ENCODE measurements around the gene MRPL46.

The MRPL46 gene

DNA sequence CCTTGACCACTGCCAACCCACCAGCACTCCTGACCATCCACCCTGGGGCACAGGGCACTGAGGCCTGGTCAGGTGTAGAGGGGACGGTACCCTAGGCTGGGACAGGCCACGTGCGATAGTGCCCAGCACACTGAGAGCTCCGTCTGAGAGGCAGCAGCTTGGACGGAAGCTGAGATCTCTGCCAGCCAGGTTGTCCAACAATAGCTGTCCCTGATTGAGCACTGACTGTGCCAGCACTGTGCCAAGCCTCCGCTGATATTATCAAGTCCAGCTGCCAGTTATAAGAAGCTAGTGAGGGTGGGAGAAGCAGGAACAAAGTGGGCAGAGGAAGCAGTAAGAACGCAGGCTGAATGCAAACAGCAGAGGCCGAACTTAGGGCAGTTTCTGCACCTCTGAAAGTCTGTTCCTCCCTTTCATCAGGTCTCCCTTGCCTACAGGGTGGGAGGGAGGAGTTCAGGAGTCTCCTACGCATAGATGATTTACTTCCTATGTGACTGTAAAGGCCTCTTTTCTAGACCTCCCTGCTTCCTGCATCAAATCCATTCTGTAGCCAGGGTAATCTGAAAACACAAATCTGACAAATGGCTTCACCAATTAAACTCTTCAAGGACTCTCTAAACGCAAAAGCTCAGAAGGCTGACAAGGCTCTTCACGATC lies 30.0 kb upstream of the MRPL46 start:
- TF ChIP-seq, protein P1, sequence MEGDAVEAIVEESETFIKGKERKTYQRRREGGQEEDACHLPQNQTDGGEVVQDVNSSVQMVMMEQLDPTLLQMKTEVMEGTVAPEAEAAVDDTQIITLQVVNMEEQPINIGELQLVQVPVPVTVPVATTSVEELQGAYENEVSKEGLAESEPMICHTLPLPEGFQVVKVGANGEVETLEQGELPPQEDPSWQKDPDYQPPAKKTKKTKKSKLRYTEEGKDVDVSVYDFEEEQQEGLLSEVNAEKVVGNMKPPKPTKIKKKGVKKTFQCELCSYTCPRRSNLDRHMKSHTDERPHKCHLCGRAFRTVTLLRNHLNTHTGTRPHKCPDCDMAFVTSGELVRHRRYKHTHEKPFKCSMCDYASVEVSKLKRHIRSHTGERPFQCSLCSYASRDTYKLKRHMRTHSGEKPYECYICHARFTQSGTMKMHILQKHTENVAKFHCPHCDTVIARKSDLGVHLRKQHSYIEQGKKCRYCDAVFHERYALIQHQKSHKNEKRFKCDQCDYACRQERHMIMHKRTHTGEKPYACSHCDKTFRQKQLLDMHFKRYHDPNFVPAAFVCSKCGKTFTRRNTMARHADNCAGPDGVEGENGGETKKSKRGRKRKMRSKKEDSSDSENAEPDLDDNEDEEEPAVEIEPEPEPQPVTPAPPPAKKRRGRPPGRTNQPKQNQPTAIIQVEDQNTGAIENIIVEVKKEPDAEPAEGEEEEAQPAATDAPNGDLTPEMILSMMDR (IDR thresholded peaks at IDR 0.05; ENCODE audit: low read depth, low read length): no peak
- no peak for DNase-seq
- H3K36me3 ChIP-seq: no peaks in the 10 kb centered on the region
- no peaks in the 10 kb centered on the region for H3K27me3 ChIP-seq
- no peaks in the 10 kb centered on the region for H3K9me3 ChIP-seq
- no peaks in the 10 kb centered on the region for H3K4me1 ChIP-seq
- H3K4me3 ChIP-seq (ENCODE audit: low read depth, low read length): no peak overlapping the region

DNA sequence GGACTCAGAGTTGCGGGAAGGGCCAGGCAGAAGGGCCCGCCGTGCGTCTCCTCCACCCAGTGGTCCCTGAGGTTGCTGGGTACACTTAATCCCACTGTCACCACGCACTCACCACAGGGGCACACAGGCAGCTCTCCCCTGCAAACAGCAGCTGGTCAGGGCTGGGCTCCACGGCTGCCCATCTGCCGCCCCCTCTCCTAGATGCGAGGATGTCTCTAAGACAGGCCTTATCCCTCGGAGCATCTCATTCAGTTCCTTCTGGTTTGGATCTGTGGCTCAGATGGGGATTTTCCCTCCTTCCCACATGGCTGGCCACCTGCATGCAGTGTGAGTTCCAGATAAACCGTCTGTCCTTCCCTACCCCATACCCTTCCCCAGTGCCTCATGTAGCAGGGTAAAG lies 26.7 kb upstream of the MRPL46 start:
- Histone ChIP-seq H3K9me3 (no peaks in the 10 kb centered on the region), H3K4me3 (ENCODE audit: low read depth, low read length) (no peak overlapping the region), H3K4me1 (no peaks in the 10 kb centered on the region), H3K36me3 (no peaks in the 10 kb centered on the region), H3K27me3 (no peaks in the 10 kb centered on the region)
- TF ChIP-seq, protein P1 (IDR thresholded peaks at IDR 0.05; ENCODE audit: low read depth, low read length): no peak
- DNase-seq: no peak

DNA sequence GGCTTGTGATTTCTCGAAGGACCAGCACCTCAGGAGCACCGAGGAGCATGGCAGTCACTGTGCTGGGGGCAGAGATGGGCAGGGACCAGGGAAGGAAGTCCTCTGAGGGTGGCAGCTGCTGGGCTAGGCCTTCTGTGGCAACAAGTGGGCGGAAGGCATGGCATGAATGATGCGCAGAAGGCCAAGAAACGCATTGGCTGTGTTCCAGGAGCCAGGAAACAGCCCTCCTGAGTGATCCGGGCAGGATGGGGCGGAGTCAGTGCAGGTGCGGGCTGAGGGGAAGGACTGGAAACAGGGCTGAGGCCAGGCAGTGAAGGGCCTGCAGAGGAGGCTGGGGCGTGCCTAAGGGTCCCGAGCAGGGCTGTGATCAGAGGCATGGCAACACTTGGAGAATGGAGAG lies 24.0 kb upstream of the MRPL46 start:
- no peaks in the 10 kb centered on the region for H3K36me3 ChIP-seq
- no peaks in the 10 kb centered on the region for H3K4me1 ChIP-seq
- DNase-seq: peak; percentile 29
- H3K4me3 ChIP-seq (ENCODE audit: low read depth, low read length): no peak overlapping the region
- TF ChIP-seq, protein P1 (IDR thresholded peaks at IDR 0.05; ENCODE audit: low read depth, low read length): no peak
- no peaks in the 10 kb centered on the region for H3K27me3 ChIP-seq
- H3K9me3 ChIP-seq: no peaks in the 10 kb centered on the region

DNA sequence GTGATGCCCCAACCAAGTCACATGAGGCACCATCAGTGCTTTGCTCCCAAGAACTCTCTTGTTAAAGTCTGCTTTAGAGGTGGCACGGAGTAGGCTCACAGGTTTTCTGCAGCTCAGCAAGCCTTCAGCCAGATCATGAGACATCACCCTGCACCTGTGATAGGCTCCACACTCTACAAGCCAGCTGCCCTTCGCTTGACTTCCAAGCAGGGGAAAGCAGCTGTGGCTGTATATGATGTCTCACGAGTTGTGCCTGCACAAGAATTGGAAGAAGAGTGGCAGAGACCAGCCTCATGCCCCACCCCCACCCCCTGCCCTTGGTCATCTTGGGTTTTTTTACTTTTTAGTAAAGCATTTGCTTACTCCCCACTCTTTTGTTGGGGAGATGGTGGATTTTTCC lies 22.8 kb upstream of the MRPL46 start:
- TF ChIP-seq, protein P1 (IDR thresholded peaks at IDR 0.05; ENCODE audit: low read depth, low read length): no peak

DNA sequence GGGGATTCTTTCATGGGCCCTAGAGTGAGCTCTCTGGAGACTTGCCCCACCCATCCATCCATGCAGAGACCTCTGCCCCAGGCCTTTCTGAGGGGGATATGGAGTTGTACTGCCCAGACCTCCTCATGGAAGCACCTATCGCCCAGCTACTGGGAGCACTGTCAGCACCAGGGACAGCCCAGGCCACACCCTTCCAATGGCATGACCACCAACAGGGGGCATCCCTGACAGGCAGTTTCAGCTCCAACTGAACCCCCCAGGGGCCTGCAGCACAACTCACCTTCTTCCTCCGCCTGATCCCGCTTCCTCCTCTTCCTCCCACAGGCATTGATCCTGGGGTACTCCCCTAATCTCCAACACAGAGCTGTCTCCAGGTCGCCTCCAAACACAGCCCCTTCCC lies 22.1 kb upstream of the MRPL46 start:
- no peaks in the 10 kb centered on the region for H3K27me3 ChIP-seq
- DNase-seq: no peak
- H3K4me3 ChIP-seq (ENCODE audit: low read depth, low read length): no peak overlapping the region
- TF ChIP-seq, protein P1 (IDR thresholded peaks at IDR 0.05; ENCODE audit: low read depth, low read length): peak; percentile 25; the same call in 1 of the 2 replicates
- H3K36me3 ChIP-seq: no peaks in the 10 kb centered on the region
- no peaks in the 10 kb centered on the region for H3K9me3 ChIP-seq
- H3K4me1 ChIP-seq: no peaks in the 10 kb centered on the region; the same call in 1 of the 2 replicates

More for the DNA sequence above, 22.8 kb upstream of the MRPL46 start:
- H3K4me3 ChIP-seq (ENCODE audit: low read depth, low read length): no peak overlapping the region
- H3K4me1 ChIP-seq: no peaks in the 10 kb centered on the region
- no peaks in the 10 kb centered on the region for H3K36me3 ChIP-seq
- no peak for DNase-seq
- H3K27me3 ChIP-seq: no peaks in the 10 kb centered on the region
- no peaks in the 10 kb centered on the region for H3K9me3 ChIP-seq

DNA sequence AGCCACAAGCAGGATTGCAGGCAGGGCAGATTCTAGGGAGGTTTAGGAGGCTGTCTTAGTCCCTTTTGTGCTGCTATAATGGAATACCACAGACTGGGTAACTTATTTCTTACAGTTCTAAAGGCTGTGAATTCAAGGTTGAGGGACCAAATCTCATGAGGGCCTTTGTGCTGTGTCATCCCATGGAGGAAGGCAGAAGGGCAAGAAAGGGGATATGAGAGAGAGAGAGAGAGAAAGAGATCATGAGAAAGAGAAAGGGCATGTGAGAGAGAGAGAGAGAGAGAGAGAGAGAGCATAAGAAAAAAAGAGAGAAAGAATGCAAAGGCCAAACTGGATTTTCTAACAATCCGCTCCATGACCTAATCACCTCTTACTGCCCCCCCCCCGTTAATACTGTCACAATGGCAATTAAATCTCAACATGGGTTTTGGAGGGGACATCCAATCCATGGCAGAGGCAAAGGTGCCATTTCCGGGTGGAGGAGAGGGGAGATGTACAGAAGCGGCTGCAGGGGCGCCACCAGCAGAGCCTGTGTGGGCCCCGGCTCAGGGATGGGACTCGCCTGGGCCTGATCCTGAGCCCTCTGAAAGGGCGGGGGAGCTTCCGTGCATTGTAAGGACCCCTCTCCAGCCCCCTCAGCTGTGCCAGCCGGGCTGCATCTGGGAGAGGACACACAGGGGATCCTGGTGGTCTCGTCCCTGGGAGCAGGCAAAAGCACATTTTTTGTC lies 20.8 kb upstream of the MRPL46 start:
- TF ChIP-seq, protein P1 (IDR thresholded peaks at IDR 0.05; ENCODE audit: low read depth, low read length): no peak
- Histone ChIP-seq H3K4me1 (no peaks in the 10 kb centered on the region; the same call in 1 of the 2 replicates), H3K4me3 (ENCODE audit: low read depth, low read length) (no peak overlapping the region), H3K27me3 (no peaks in the 10 kb centered on the region), H3K9me3 (no peaks in the 10 kb centered on the region), H3K36me3 (no peaks in the 10 kb centered on the region)
- no peak for DNase-seq

Measured in BE2C (cell line).